HG03060 (cell line): ENCODE results near the gene MTTP.

Experiments
- ATAC-seq: cut with Tn5 transposase; IDR thresholded peaks from one replicate; pipeline ENCODE4 v1.9.1; 2021; ENCODE audit warnings: low read depth, moderate number of reproducible peaks; ENCODE audit not compliant: unreplicated experiment

MTTP gene

DNA sequence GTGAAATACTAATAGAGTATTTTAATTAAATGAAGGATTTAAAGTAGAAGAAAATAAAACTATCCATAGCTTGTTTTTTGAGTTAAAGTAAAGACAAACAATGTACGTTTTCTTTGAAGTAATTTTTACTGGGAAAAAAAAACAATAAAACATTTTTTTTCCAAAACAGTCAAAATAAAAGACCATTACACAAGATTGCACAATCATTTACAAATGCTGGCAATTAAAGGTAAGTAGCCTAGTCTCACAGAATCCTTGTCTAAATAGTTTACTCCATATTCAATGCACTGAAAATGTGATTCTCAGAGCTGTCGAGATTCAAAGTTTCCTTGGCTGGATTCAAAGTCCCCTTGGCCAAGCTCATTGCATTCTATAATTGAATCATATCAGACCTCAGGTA, 61.8 kb downstream of the MTTP start:
- no peak for ATAC-seq

DNA sequence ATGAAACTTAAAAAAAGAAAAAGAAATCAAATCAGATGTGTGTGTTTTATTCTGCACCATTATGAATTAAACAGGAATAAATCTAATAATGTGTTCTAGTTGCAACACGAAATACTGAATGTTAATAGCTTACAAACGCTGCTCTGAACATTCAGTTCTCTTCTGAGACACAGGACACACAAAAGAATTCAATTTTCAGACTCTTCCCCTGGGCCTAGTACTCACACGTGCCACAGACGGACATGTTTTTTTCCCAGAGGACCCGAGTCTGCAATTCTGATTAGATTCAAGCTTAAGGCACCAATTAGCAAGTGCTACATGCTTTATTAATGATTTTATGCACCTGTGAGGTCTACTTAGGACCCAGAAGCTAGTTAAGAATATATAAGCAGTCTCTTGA, 62.5 kb downstream of the MTTP start:
- ATAC-seq: no peak

DNA sequence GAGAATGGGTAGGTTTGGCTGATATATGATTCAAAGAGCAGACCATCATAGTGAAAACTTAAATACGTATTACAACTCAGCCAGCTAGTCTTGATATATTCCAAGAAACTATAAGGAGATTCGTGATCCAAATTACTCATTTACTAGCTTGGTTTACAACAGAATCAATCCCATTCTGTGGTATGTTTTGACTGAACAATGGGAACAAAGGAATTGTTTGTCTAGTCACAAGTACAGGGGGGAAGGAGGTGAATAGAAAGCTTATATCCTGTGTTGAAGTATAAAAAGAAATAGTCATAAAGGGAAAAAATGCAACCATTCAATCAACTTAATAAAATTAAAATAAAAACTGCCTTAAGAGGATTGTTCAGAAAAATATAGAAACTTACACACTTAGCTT, 66.1 kb downstream of the MTTP start:
- no peak for ATAC-seq

- no peak for ATAC-seq
These were observed 68.3 kb downstream of the MTTP start for GRCh38 chr4:99642725-99643489.

DNA sequence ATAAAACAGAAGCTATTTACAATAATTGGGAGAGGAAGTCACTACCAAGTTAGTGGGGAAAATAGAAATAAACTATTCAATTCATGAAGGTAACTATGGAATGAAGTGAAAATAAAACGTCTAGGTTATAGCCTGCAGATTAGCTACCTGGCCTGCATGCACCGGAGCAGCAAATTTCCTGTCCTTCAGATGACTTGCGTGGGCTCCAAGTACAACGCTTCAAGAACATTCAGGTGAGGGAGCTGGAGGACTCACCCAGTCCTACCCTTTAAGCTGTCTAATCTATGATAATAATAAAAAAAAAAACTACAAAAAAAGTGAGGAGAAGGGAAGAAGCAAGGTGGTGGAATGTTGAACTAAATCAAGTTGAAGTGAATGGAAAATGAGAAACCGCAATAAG, 69.8 kb downstream of the MTTP start:
- ATAC-seq: no peak

DNA sequence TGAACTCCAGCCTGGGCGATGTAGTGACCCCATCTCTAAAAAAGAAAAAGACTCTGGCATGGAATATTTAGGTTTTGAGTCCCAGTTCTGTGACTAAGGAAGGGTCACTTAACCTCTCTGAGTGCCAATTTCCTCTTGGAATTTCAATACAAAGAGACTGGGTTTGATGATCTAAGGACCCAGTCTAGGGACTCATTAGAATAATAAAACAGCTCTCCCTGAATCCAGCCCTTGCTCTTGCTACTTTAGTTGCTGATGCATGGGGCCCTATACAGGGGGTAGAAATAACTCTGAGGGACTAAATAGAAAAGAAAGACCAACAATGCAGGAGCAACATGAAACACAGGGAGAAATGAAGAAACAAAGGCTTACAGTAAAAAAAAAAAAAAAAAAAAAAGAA, 70.4 kb downstream of the MTTP start:
- ATAC-seq: no peak

DNA sequence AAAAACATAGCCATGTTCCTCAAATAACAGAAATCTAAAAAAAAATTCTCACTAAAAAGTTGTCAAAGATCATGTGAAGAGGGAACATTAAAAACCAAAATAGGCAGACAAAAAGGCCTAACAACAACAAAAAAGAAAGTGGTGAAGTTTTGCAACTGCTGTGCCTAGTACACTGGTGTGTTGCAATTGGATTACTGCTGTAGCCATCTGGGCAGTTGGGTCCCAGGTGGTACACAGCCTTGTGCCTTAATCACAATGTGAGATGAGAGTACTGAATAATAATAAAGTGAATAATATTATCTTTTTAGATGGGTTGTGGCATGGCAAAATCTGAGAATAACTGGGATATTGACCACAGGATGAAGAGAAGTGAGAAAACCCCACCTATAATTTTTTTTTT, 71.0 kb downstream of the MTTP start:
- ATAC-seq: no peak

- ATAC-seq: no peak
These were observed 72.4 kb downstream of the MTTP start for GRCh38 chr4:99647071-99647470.

DNA sequence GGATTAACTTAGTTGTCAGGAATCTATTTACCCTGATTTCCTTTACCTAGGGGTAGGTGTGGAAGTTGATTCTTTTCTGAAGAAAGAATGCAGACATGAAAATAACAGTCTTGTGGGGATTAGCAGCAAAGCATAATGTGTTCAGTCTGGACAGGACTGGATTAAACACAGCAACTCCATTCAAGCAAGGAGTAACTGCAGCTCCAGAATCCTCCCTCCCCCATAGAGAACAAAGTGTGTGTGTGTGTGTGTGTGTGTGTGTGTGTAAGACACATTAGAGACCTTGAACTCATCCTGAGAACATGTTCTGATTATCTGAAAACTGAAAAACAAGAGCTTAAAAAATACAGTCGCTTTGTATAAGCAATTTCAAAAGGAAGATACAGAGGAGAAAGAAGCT, 73.7 kb downstream of the MTTP start:
- ATAC-seq: no peak

DNA sequence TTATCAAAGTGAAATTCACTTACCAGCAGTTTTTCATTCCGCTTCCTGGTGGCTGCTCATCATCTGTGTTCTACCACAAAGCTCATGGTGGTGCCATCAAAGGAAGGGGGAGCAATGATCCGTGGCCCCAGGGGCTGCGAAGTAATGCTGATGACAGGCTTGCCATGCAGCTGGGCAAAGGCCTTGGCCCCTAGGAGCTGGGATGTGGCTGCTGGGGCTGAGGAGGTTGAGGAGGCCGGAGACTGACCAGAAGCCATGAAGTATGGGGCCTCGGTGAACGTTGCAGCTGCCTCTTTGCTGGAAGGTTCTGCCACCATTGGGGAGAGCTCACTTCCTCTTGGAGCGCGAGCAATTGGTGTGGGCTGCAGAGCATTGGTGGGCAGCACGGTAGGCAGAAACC, 74.6 kb downstream of the MTTP start:
- no peak for ATAC-seq

DNA sequence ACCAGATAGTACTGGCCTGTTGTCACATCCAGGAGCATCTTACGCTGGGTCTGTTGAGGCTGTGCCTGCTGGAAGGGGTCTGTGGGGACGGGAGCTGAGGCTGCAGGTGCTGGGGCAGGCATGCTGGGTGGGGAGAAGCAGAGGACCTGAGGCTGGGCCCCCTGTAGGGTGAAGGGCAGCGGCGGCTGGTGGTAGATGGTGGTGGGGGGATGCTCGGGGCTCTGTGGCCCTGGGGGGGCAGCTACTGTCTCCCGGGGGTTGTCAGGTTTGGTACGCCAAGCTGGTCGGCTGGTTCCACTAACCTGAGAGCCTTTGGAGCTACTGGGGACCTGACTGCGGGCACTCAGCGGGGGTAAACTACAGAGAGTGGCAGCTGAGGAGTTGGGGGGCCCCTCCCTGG, 75.2 kb downstream of the MTTP start:
- no peak for ATAC-seq

DNA sequence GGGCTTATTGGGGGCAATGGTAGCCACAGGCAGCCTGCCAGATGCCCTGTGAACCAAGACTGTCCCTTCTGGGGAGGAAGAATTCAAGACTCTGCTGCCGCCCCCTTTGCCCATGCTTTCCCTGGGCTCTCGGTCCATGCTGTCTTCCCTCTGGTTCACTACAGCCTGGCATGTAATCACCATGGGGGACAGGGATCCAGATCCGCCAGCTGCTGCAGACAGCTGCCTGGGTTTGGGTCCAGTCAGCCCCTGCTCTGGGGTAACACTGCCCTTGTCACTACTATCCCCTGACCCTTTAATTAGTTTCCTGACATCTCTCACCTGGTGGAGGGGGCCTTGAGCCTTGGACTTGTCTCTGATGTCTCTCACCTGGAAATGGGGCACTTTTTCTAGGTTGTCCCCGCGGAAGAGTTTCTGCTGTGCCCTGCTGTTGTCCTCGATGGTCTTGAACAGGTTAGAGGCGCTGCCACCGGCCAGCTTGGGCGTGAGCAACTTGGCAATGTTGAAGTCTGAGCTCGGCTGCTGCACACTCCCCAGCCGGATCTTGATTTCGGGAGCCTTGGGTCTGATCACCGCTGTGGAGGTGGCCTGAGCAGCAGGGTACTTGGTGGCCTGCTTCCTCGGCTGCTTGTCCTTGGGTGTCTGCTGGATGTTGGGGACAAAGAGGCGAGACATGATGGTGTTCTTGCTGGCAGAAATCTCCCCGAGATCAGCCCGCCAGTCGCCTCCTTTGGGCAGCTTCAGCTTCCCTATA, 76.6 kb downstream of the MTTP start:
- no peak for ATAC-seq

GRCh38 chr4:99651811-99652485, 77.3 kb downstream of the MTTP start:
- ATAC-seq: no peak

DNA sequence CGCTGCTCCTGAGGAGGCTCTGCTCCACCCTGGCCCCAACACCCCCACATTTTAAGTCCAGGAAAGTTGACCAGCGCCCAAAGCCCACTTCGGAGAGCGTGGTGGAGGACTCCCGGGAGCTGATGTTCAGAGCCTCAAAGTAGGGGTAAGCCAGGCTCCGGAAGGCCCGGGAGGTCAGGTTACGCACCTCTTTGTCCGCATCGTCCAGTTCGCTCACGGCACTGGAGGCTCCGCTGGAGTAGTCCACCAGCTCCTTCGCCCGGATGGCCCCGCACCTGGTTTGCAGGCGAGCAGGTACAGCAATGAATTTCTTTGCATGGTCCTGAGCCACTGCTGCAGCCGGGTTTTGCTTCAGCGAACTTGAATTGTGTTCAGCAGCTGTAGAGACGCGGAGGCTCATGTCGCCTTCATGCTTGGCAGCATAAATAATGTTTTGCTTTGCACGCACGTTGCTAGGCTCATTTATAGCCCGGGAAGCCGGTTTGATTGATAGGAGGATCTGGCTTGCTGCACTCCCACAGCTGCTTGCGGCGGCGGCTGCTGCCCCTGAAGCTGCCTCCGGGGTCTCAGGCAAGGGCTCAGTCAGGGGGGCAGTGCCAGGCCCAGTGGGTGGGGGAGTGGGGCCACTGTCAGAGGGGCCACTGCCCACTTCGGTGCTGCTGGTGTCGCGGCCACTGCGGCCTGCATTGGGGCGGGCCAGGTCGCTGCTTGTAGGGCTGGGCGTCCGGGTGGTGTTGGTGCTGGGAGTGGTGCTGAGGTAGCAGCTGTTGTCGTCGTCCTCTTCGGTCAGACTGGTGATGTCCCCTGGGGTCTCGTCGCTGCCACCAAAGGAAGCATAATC, 78.2 kb downstream of the MTTP start:
- no peak for ATAC-seq

- no peak for ATAC-seq
These were observed 79.3 kb downstream of the MTTP start for GRCh38 chr4:99653916-99654315.

- ATAC-seq: no peak
These were observed 79.7 kb downstream of the MTTP start for GRCh38 chr4:99654361-99654761.

DNA sequence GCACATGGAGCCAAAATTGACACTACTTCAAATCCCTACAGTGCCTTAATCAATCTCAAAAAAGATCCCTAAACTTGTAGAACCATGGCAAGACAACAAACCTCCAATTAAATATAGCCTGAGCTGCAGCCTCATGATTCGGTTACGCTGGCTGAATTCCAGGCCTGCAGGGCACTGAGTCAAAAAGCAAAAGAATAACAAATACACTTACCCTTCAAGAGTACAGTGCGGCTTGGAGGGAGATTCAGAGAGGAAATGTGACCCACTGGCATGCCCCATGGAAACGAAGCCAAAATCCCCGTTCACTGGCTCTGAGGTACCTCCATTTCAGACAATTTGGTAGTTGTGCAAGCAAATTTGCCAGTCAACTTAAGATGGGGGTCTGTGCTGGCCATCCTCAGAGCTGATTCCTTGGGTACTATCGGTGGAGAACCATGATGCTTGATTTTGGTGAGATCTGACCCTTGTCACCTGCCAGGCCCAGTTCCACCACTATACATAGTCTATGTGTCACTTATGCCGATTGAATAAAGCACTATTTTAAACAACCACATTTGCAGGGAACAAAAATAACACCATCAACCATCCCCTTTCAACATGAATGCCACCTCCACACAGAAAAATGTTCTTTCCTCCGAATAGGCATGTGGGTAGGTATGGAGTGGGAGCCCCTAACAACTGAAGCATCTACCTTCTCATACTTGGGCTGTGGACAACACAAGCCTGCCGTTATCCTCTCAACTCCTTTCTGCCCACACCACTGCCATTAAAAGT, 80.9 kb downstream of the MTTP start:
- no peak for ATAC-seq

- ATAC-seq: no peak
These were observed 83.2 kb downstream of the MTTP start, which contains the start of gene C4orf54 for GRCh38 chr4:99657798-99658197. Gene C4orf54 (minus strand): TSS chr4:99657828. CDS start chr4:99654648, 3,180 bp downstream.

GRCh38 chr4:99658666-99659065, 84.0 kb downstream of the MTTP start:
- no peak for ATAC-seq

GRCh38 chr4:99661907-99662306, 87.3 kb downstream of the MTTP start:
- ATAC-seq: no peak
